Measurements from ENCODE around the gene TPRA1.

- TF ChIP-seq CTCF (conservative IDR thresholded peaks at IDR 0.05; ENCODE audit: low read depth, low read length) = no peak
- TF ChIP-seq EZH2 (IDR thresholded peaks at IDR 0.05; ENCODE audit: borderline replicate concordance, low read depth, low read length, poor library complexity, severe bottlenecking) = no peak
Observed at GRCh38 chr3:127546970-127547733, 43.4 kb downstream of the TPRA1 start.

Measured in A673 (cell line).